ENCODE results near the gene EXTL1. TPM values are rescaled to one million over a fixed set of nuclear protein-coding genes. Genes with fewer than 3 reads are reported as not detected.

The EXTL1 gene
- total RNA-seq, 1 experiment from 2014 or later: 0.26 TPM

DNA sequence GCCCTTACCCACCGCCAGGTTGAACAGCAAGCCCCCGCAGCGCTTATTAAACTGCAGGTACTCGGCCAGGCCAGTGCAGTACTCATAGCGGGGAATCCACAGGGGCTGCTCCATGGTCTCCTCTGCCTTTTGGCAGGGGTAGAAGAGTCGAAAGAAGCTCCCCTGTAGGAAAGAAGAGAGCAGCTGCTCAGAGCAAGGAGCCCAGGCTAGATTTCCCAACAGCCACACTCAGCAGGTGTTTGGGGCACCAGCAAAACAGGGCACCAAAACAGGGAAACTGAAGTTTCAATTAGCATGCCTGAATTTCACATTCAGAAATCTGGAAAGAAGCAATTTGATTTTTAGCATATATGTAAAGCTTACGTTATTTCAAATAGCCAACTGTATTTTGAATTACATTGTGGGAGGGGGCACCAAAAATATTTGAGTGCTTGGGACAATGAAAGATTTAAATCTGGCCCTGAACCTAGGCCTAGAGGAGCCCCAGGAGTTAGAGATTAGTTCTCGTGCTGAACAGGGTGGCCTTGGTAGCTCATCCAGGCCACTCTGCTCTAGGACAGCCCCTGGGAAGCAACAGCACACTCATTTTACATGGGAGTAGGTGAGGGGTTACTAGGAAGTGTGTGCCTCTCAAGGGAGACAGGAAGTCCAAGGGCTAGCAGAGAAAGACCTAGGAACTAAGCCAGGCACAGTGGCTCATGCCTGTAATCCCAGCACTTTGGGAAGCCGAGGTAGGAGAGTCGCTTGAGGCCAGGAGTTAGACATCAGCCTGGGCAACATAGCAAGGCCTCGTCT, 31.9 kb upstream of the EXTL1 start:
- Histone ChIP-seq H3K27ac (ENCODE audit: low read length) (no peak overlapping the region), H3K4me2 (ENCODE audit: low read length) (no peak overlapping the region; the same call in 1 of the 2 replicates), H3K9me3 (ENCODE audit: low read length) (no peaks in the 10 kb centered on the region), H3K36me3 (ENCODE audit: low read depth, low read length) (no peaks in the 10 kb centered on the region), H3K4me1 (ENCODE audit: insufficient read depth, low read length) (peaks cover 12% of the 10 kb centered on the region), H4K20me1 (ENCODE audit: low read length) (no peaks in the 10 kb centered on the region), H3K9me2 (replicated peaks; ENCODE audit: low read length) (no peaks in the 10 kb centered on the region), H3F3A (ENCODE audit: low read length, unreplicated experiment) (no peaks in the 10 kb centered on the region), H3K4me3 (ENCODE audit: low read length) (no peak overlapping the region), H3K79me2 (ENCODE audit: low read length) (no peaks in the 10 kb centered on the region), H2AFZ (ENCODE audit: low read length) (no peak overlapping the region), H3K27me3 (ENCODE audit: low read length) (no peaks in the 10 kb centered on the region), H3K9ac (ENCODE audit: low read length) (no peak overlapping the region)
- DNase-seq (peak; percentile 49), ATAC-seq (peak; percentile 92)
- TF ChIP-seq EZH2phosphoT487 (IDR thresholded peaks at IDR 0.05; ENCODE audit: borderline replicate concordance, low read length): no peak
- TF ChIP-seq EZH2 (IDR thresholded peaks at IDR 0.05; ENCODE audit: low read length, unreplicated experiment): no peak
- TF ChIP-seq, protein P1, sequence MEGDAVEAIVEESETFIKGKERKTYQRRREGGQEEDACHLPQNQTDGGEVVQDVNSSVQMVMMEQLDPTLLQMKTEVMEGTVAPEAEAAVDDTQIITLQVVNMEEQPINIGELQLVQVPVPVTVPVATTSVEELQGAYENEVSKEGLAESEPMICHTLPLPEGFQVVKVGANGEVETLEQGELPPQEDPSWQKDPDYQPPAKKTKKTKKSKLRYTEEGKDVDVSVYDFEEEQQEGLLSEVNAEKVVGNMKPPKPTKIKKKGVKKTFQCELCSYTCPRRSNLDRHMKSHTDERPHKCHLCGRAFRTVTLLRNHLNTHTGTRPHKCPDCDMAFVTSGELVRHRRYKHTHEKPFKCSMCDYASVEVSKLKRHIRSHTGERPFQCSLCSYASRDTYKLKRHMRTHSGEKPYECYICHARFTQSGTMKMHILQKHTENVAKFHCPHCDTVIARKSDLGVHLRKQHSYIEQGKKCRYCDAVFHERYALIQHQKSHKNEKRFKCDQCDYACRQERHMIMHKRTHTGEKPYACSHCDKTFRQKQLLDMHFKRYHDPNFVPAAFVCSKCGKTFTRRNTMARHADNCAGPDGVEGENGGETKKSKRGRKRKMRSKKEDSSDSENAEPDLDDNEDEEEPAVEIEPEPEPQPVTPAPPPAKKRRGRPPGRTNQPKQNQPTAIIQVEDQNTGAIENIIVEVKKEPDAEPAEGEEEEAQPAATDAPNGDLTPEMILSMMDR (conservative IDR thresholded peaks at IDR 0.05; ENCODE audit: low read depth, low read length): no peak
- ChIA-PET POLR2A (ENCODE audit: unreplicated experiment) (interaction anchor here (0.6 kb wide), 1 partner anchor 39 kb away, joined by 3 read pairs; no protein-coding TSS in a partner anchor), CTCF (interaction anchor here (1.0 kb wide), 1 partner anchor 97 kb away, joined by 8 read pairs; no protein-coding TSS in a partner anchor)
- BruUV-seq (replicated peaks): no TSS peak
- intact Hi-C loops (cut with micrococcal nuclease): no loop called here

DNA sequence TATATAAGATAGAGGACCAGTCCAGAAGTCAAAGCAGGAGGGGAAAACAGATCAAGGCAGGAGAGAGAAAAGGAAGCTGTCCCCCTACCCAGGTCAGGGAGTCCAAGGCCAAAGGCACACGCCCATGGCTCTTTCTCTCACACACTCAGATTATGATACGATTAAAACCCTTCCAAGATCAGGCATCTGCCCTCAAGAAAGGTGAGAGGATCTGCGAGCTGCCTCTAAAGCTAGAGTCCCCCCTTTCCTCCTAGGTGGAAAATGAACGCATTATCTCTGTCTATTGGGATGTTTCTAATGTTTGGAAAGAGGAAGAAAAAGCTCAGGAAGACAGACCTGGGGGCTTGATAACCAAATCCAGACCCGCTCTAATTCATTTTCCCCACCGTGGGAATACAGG, 31.3 kb upstream of the EXTL1 start:
- no peak overlapping the region for H3K4me3 ChIP-seq (ENCODE audit: low read length)
- H3K36me3 ChIP-seq (ENCODE audit: low read depth, low read length): no peaks in the 10 kb centered on the region
- no peaks in the 10 kb centered on the region for H3K9me3 ChIP-seq (ENCODE audit: low read length)
- ChIA-PET POLR2A (ENCODE audit: unreplicated experiment) (no interaction called here), CTCF (interaction anchor here (1.0 kb wide), 1 partner anchor 98 kb away, joined by 8 read pairs; no protein-coding TSS in a partner anchor)
- intact Hi-C loops (cut with micrococcal nuclease): no loop called here
- no peak overlapping the region for H3K27ac ChIP-seq (ENCODE audit: low read length)
- H3K4me1 ChIP-seq (ENCODE audit: insufficient read depth, low read length): peaks cover 12% of the 10 kb centered on the region
- H3F3A ChIP-seq (ENCODE audit: low read length, unreplicated experiment): no peaks in the 10 kb centered on the region
- H3K9ac ChIP-seq (ENCODE audit: low read length): no peak overlapping the region
- H3K9me2 ChIP-seq (replicated peaks; ENCODE audit: low read length): no peaks in the 10 kb centered on the region
- ATAC-seq: no peak
- no TSS peak for BruUV-seq (replicated peaks)
- no peak for DNase-seq
- no peaks in the 10 kb centered on the region for H3K79me2 ChIP-seq (ENCODE audit: low read length)
- TF ChIP-seq, protein P1 (conservative IDR thresholded peaks at IDR 0.05; ENCODE audit: low read depth, low read length): no peak
- TF ChIP-seq EZH2 (IDR thresholded peaks at IDR 0.05; ENCODE audit: low read length, unreplicated experiment): no peak
- no peak for TF ChIP-seq EZH2phosphoT487 (IDR thresholded peaks at IDR 0.05; ENCODE audit: borderline replicate concordance, low read length)
- no peak overlapping the region for H3K4me2 ChIP-seq (ENCODE audit: low read length)
- no peaks in the 10 kb centered on the region for H3K27me3 ChIP-seq (ENCODE audit: low read length)
- no peak overlapping the region for H2AFZ ChIP-seq (ENCODE audit: low read length)
- no peaks in the 10 kb centered on the region for H4K20me1 ChIP-seq (ENCODE audit: low read length)

Data from PC-3 (cell line).